HG03280 (cell line): ENCODE measurements around the gene RAF1.

Experiments
- ATAC-seq: cut with Tn5 transposase; IDR thresholded peaks from one replicate; pipeline ENCODE4 v1.9.1; 2021; ENCODE audit warnings: mild to moderate bottlenecking, moderate library complexity; ENCODE audit not compliant: unreplicated experiment

RAF1 gene

DNA sequence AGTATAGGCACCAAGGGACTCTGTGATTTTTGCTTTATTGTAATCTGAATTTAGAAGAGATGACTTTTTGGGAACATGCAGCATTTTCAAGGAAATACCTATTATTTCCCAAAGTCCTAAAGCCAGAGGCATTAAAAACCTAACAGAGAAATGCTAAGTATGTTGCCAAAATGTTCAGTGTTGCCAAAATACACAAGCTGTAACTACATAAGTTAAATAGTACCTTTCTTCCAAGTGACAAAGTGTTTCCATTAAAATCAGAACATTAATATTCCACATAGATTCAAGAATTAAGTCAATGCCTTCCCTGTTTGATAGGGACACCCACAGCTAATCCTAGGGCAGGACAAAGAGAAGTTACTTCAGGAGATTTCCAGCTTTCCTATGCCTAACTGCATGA lies 65.0 kb downstream of the RAF1 start:
- no peak for ATAC-seq

DNA sequence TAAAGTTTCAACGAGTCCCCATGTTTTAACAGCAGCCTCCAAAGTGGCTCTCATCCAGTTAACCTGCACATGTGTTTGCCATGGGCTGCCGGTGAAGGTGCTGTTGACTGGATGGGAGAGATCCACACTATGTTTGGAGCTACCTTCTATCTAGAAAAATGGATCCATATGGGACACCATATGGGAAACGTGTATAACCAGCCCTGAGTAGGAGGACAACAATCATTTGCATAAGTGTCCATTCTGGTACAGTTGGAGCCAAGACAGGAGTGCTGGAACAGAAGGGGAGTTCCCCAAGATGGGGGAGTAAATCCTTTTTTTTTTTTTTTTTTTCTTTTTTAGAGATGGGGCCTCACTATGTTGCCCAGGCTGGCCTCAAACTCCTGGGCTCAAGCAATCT lies 70.4 kb downstream of the RAF1 start:
- ATAC-seq, result no peak

DNA sequence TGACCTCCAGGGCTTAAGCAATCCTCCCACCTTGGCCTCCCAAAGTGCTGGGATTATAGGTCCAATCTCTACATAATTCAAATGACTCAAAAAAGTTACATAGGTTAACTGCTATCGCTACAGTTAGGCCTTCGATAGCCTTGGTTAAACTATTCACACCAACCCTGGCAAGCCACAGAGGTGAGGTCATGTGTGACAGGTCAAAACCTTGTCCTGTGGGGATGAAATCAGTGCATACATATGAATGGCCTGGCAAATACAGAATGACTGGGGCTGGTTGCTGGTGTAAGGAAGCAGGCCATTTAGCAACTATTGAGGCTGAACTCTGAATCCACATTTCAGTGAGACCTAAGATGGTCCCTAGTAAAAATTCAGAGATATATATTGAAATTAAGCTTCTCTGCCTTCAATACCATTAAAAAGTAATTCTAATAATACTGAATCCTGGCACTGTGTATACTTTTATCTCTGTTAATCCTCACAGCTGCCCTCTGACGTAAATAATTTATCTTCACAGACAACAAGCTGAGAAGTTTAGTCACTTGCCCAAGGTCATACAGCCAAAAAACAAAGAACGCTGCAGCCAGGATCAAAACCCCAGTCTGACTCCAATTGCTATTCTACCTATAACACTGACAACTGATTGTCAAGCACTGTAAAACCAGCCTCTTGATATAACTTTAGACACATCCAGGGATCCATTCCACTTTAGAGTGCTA lies 71.8 kb downstream of the RAF1 start:
- no peak for ATAC-seq

DNA sequence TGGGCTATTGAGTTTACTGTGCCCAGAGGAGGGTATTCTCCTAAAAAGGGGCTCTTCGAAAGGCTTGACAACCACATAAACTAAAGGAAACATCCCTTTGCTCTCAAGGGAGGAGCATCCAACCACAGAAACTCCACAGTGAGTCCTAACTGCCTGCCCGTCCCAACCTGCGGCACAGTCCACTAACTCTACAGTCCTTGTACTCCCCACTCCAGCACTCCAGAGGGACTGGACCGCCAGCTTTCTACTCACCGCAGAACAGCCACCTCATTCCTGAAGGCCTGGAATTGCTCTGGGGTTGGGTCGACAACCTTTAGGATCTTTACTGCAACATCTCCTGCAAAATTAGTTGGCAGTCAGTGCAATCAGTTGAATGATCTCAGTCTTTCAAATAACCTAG lies 72.5 kb downstream of the RAF1 start:
- no peak for ATAC-seq

DNA sequence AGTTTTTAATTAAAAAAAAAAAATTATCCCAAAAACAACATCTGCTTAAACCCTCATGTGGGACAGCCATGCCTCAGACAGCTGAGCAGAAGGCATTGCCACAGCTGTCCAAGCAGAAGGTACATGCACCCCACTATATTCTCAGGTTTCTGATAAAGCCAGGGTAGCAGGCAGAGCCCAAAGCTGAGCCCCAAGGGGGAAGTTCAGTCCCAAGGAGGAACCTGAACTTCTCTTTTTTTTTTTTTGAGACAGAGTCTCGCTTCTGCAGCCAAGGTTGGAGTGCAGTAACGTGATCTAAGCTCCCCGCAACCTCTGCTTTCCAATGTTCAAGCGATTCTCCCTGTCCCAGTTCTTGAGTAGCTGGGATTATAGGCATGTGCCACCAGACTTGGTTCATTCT lies 73.8 kb downstream of the RAF1 start:
- ATAC-seq, result no peak

DNA sequence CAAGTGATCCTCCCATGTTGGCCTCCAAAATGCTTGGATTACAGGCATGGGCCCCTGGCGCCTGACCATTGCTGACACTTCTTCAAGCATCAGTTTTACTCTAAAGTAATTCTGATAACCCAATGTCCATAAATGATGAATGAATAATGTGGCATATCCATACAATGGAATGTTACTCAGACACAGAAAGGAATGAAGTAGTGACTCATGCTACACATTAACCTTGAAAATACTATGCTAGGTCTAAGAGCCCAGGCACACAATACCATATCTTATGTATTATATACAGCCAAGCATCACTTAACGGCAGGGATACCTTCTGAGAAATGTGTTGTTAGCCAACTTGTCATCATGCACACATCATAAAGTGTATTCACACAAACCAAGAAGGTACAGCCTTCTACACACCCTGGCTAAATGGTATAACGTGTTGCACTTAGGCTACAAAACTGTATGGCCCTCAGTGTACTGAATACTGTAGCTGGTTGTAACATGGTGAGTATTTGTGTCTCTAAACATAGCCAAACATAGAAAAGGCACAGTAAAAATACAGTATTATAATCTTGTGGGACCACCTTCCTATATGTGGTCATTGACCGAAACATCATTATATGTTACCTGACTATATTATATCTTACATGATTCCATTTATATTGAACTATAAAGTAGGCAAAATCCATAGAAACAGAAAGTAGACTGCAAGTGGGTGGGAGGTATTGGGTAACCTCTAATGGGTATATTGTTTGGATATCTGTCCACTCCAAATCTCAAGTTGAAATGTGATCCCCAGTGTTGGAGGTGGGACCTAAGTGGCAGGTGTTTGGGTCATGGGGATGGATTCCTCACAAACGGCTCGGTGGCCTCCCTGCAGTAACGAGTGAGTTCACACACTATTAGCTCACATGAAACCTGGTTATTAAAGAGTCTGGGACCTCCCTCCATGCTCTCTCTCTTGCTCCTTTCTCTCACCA lies 75.6 kb downstream of the RAF1 start:
- ATAC-seq, result no peak

DNA sequence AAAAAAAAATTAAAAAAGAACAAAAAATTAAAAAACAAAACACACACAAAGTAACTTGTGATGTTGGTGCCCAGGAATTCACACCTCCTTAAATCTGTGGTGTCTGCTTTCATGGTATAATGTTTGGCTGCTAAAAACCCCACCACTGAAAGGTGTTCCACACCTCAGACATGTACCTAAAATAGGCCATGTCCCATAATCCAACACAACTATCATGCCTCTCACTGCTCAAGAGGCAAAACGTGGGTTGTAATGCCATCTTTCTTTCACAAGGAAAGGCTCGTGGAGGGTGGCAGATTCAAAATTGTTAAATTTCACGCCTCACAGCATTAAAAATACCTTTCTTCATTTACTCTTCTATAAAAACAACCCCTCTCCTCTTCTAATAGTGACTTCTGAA lies 77.5 kb downstream of the RAF1 start:
- no peak for ATAC-seq

DNA sequence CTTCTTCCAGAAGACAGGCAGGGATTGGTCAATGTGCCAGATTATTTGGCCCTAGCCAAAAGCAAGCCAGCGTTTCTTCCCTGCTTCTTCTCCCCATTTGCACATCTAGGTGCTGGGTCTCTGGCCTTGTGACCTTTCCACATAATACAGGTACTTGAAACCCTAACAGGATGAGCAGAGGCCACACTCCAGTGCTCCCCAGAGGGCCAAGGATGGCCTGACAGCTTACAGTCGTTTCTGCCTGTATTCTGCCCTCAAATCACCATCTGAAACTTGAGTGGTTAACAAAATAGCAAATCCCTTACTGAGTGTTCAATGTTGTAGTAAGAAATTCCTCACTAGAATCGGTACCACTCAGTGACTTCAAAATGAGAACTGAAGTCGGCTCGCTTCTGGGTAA lies 77.9 kb downstream of the RAF1 start:
- no peak for ATAC-seq

DNA sequence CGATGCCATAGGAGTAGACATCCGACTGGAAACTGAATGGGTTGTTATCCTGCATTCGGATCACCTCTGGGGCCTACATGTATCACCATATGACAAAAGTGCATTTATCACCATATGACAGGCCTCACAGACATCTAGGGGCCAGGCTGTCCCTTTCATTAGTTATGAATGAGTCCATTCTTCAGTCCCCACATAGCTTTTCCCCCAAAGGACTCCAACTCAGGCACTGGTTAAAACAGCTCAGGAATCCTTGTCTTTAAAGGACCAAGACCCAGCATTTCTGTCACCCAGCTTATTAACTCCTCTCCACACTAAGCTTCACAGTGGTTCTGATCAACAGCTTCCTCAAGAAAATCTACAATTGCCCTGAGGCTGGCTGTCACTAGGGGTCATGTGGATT lies 78.7 kb downstream of the RAF1 start:
- no peak for ATAC-seq

DNA sequence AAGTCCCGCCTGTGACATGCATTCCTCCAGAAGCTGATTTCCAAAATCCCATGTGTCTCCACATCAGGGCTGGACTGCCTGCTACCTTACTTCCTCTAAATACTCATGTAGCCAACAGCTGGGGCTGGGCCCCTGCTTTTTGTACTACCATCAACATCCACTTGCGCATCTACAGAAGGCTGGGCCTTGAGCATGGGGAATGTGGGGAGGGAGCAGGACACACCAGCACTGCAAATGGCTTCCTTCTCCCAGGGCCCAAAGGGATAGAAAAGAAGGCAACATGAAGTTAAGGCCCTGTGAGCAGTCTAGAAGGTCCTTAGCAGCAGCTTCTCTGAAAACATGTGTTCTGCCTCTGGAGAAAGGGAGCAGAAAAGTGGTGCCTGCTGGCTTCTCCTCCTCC lies 79.8 kb downstream of the RAF1 start:
- ATAC-seq, result no peak

DNA sequence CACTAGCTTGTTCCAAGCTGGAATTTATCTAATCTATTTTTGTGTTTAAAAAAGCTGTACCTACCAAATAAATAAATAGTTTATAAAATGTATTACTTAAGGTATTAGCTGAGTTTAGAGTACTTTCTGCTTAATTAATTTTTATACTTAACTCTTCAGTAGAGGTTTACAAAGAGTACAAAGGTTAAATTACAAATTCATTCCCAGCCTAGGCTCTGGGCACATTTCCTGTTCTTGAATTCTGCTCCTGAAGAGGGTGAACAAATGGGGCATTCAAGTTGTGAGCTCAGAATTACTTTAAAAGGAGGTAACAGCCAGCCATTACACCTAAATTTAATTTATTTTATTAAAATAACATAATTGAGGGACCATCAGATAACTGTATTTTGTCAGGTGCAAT lies 80.6 kb downstream of the RAF1 start:
- no peak for ATAC-seq

DNA sequence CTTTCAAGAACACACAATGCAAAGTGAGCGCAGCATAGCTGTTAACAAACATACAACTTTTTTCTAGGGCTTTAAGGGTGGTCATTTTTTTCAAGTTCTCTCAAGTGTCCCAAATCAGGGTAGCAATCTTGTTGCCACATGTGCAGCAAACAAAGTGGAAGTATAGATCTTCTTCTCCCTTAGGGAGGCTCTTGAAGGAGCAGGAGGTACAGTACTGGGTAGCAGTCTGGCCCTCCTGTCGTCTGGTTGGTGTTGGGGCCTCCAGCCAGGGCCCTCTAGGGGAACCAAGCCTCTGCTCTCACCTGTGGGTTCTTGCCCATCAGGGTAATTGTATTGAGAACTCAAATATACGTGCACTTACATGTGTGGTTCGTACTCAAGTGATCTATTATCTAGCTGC lies 81.2 kb downstream of the RAF1 start:
- ATAC-seq, result no peak

DNA sequence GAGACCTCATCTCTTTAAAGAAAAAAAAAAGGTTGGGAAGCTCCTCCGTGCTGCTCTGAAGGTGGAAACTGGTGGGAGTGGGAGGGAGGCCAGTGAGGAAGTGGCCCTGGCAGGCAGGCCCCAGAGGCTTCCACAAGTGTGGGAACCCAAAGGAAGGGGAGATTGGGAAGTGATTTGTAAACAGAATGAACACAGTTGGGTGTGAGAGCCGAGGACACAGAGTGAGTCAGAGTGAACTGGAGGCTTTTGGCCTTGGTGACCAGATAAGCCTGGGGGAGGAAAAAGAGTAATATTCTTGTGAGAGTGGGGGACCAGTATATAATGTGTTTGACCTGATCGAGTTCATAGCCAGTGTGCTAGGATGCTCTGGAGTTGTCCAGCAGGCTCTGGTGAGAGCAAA lies 84.0 kb downstream of the RAF1 start:
- no peak for ATAC-seq

DNA sequence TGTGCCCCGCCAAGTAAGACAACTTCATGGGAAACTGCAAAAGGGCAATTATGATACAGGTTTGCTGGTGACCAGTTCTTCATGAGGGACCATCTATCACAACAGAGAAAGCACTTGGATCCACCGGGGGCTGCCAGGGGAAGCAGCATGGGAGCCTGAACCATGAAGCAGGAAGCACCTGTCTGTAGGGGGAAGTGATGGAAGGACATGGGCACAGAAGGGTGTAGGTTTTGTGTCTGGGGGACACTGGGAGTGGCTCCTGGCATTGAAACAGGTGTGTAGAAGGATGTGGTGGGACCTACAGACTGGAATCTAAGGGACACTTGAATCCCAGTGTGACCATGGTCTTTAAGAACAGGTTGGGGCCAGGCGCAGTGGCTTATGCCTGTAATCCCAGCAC lies 84.5 kb downstream of the RAF1 start:
- ATAC-seq, result no peak

DNA sequence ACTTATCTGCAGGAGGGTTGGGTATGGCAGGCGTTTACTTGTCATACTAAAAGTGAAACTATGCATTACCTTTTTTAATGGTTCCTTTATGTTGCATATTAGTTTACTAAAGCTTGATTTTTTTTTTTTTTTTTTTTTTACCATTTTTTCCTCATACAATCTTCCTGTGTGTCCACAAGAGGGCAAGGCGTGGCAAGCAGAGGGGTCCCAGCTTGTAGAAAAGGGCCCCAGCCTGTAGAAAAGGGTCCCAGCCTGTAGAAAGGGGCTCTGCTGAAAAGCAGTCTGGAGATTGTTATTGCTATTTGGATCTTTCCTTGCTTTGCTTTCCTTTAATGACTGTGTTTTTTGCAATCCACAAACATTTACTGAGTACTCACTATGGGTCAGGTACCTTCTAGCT lies 85.2 kb downstream of the RAF1 start:
- ATAC-seq, result no peak

DNA sequence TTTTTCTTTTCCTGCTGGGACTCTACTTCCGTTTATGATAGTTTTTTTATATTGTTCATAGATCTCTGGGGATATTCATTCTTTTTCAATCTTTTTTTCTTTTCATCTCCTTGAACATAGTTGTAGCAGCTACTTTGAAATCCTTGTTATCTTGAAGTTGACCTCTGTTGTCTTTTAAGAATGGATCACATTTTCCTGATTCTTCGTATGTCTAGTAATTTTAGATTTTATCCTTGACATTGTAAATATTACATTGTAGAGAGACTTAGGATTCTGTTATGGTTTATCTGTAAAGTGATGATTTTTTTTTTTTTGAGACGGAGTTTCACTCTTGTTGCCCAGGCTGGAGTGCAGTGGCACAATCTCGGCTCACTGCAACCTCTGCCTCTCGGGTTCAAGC lies 86.5 kb downstream of the RAF1 start:
- ATAC-seq, result no peak

DNA sequence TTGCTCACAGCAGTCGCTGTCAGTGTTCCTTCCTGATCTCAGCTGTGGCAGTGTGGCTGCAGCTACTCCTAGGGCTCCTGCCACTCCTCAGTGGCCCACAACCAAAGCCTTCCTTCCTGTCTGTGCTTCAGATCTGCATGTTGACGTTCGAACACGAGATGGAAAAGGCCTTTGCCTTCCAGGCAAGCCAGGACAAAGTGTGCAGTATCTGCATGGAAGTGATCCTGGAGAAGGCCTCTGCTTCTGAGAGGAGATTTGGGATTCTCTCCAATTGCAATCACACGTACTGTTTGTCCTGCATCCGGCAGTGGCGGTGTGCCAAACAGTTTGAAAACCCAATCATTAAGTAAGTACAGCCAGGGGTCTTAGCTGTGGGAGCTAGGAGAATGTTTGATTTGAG lies 89.3 kb downstream of the RAF1 start:
- ATAC-seq, result no peak

DNA sequence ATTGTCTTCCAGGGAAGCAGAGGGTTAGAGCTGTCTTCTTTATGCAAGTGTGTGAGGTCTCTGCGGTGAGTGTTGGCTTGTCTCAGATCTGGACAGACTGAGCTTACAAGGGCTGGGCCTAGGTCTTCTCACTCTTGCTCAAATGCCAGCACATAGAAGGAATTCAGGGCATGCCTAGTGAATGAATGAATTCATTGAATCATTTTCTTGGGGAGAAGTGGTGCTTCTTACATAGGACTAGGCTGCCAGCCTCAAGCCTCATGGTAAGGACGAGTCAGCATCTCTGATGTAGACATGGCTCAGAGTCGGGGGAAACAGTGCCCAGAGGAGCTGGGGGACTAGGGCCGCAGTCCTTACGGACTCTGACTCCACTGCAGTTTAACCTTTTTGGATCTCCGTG lies 89.8 kb downstream of the RAF1 start:
- ATAC-seq, result no peak

DNA sequence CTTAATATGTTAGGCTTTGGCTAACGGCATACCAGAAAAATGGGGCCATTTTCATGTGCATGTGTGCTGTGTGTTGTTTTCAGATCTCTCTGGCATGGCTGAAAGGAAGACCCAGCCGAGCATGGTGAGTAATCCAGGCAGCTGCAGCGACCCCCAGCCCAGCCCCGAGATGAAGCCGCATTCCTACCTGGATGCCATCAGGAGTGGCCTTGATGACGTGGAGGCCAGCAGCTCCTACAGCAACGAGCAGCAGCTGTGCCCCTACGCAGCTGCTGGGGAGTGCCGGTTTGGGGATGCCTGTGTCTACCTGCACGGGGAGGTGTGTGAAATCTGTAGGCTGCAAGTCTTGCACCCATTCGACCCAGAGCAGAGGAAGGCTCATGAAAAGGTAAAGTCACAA lies 91.9 kb downstream of the RAF1 start:
- no peak for ATAC-seq

DNA sequence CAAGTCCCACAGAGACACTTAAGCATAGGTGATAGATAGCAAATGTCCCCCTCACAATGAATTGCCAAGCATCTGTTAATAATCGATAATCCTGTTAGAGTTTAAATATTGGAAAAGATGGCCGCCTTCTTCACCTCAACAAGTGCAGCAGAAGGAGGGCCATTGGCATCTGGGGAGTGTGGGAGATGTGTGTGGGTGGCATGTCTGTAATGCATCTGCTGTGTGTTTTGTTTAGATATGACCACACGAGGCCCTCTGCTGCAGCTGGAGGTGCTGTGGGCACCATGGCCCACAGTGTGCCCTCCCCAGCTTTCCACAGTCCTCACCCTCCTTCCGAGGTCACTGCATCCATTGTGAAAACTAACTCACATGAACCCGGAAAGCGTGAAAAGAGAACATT lies 94.1 kb downstream of the RAF1 start:
- ATAC-seq, result no peak

DNA sequence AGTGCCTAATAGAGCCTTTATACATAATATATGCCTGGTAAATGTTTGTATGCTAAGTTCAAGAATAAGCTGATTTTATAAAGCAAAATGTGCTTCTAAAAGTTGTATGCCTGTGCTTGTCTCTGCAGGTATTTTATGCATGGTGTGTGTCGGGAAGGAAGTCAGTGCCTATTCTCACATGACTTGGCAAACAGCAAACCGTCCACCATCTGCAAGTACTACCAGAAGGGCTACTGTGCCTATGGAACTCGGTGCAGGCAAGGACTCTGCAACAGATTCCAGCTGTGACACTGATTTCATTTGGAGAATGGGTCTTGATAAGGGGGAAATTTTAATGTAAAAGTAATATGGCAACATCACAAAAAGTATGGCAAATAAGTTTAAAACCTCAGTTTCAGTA lies 95.2 kb downstream of the RAF1 start:
- ATAC-seq, result no peak

DNA sequence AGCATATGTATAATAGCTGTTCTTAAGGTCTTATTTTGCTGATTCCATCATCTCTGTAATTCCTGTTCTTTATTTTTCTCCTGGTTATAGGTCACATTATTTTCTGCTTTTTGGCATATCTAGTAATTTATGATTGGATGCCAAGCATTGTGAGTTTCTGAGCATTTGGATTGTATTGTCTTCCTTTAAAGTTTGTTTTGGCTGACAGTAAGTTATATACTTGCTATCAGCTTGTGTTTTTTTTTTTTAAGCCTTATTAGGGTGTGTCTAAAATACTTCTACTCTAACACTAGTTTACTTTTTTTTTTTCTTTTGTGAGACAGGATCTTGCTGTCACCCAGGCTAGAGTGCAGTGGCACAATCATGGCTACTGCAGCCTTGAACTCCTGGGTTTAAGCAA lies 96.9 kb downstream of the RAF1 start:
- ATAC-seq, result no peak
